GM19238 (cell line): Measurements from ENCODE around the gene PC.
"Not testable (repeated sequence)": the region's sequence is repeated elsewhere in the genome, so short reads cannot be mapped to it uniquely, and the experiment has no call there.

ENCODE experiments used
- DNase-seq: peaks from one replicate; pipeline ENCODE4 v3.0.0; 2011; ENCODE audit warnings: low spot score; ENCODE audit not compliant: insufficient read length

The PC gene, protein sequence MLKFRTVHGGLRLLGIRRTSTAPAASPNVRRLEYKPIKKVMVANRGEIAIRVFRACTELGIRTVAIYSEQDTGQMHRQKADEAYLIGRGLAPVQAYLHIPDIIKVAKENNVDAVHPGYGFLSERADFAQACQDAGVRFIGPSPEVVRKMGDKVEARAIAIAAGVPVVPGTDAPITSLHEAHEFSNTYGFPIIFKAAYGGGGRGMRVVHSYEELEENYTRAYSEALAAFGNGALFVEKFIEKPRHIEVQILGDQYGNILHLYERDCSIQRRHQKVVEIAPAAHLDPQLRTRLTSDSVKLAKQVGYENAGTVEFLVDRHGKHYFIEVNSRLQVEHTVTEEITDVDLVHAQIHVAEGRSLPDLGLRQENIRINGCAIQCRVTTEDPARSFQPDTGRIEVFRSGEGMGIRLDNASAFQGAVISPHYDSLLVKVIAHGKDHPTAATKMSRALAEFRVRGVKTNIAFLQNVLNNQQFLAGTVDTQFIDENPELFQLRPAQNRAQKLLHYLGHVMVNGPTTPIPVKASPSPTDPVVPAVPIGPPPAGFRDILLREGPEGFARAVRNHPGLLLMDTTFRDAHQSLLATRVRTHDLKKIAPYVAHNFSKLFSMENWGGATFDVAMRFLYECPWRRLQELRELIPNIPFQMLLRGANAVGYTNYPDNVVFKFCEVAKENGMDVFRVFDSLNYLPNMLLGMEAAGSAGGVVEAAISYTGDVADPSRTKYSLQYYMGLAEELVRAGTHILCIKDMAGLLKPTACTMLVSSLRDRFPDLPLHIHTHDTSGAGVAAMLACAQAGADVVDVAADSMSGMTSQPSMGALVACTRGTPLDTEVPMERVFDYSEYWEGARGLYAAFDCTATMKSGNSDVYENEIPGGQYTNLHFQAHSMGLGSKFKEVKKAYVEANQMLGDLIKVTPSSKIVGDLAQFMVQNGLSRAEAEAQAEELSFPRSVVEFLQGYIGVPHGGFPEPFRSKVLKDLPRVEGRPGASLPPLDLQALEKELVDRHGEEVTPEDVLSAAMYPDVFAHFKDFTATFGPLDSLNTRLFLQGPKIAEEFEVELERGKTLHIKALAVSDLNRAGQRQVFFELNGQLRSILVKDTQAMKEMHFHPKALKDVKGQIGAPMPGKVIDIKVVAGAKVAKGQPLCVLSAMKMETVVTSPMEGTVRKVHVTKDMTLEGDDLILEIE

DNA sequence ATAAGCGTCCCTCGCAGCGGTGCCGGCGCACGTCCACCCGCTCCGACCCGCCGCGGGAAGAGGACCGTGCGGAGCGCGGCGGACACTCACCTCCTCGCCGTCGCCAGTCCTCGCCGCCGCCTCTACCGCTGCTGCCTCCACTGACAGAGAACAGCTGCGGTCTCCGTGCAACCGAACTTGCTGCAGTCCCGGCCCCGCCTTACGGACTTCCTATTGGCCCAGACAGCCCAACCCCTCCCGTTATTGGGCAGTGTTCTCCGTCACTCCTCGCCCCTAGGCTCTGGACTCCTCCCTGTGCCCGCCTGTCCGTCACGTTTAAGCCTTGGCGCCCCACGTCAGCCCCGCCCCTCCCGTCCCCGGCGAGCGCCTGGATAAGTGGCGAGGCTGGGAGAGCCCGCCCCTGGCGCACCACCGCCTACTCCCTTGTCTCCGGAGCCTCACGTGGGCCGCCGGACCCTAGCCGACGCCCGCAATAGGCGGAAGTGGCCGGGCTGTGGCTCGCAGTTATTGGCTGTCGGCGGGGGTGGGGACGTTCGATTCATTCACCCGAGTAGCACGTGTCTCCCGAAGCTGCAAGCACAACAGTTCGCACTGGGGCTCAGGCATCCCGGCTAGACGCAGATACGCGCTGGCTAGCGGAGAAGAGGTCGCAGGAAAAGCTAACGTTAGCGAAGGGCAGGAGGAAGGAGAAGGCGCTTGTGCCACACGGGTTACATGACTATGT lies at the start of gene PC:
TSS of gene PC (minus strand) at position 152 of the 724 bp plus-strand sequence. CDS start 86,224 bp downstream, outside the sequence.
- peak; percentile 95 for DNase-seq

DNA sequence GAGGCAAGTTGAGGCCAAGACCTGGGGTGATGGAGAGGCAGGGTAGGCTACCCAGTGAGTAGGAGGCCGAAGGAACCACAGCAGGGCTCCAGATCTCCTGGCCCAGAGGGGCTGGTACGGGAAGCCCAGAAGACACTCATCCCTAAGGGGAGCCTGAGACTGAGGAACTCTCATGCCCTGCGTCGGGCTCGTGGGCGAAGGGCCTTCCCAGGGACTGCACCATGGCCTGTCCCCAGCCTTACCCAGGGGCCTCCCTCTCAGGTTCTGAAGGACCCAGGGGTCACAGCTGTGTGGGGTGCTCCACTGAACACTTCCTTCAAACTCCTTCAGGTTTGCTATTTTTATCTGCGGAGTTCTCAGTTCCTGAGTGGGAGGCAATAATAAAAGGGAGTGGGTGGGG lies 48.9 kb upstream of the PC start:
- no peak for DNase-seq

GRCh38 chr11:67006029-67006884 lies 48.1 kb upstream of the PC start:
- no peak for DNase-seq

DNA sequence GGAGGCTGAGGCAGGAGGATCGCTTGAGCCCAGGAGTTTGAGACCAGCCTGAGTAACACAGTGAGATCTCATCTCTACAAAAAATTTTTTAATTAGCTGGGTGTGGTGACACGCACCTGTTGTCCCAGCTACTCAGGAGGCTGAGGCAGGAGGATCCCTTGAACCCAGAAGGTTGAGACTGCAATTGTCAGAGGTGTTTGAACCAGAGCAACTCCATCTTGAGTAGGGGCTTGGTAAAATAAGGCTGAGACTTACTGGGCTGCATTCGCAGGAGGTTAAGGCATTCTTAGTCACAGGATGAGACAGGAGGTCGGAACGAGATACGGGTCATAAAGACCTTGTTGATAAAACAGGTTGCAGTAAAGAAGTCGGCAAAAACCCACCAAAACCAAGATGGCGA lies 47.0 kb upstream of the PC start:
- DNase-seq = not testable (repeated sequence)

DNA sequence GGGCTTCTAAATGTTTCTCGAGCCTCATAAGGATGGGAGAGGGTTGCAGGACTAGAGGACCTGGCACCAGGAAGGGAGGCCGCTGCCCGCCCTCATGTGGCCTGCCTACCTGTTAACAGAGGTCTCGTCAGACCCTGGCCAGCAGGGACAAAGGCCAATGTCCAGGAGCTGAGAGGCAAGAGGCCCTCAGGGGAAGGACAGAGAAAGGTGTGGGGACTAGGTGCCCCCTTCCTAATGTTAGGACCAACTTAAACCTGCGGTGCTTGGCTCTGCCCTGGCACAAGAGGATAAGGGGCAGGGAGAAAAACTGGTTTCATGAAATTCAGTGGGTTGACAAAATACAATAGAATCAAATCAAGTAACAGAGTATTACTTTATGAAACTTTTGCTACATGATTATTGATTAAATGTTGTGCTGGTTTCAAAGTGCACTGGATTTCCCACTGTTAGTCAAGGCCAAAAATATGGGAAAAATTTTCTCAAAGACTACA lies 44.8 kb upstream of the PC start:
- no peak for DNase-seq

- no peak for DNase-seq
Observed at GRCh38 chr11:67002297-67002913, 44.2 kb upstream of the PC start.

- no peak for DNase-seq
Observed at GRCh38 chr11:67001332-67001731, 43.1 kb upstream of the PC start.

DNA sequence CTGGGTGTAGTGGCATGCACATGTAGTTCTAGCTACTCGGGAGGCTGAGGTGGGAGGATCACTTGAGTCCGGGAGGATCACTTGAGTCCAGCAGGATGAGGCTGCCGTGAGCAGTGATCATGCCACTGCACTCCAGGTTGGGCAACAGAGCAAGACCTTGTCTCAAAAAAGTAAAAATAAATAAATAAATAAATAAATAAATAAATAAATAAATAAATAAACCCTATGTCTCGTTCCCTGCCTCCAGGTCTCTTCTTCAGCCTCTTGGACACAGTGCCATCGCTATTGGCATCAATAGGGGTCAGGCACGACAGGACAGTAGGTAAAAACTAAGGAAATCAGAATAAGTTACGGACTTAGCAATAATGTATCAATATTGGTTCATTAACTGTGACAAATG lies 41.4 kb upstream of the PC start:
- no peak for DNase-seq

- DNase-seq = no peak
Observed at GRCh38 chr11:66996609-66997273, 38.6 kb upstream of the PC start.

DNA sequence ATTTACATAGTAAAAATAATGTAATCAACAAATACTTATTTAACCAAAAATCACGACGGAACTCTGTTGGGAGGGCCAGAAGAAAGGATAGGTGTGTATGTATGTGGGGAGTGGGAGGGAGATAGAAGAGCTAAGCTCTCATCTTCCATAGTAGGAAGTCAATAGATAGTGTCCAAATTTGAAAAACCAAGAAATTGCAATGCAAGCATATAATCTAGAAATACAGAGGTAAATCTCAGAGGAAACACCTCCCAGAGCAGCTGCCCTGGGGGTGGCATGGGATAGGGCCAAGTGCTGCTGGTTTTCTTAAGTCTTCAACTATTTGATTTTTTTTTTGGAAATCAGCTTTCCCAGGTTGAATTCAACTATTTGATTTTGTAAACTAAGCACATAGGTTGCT lies 33.9 kb upstream of the PC start:
- no peak for DNase-seq

DNA sequence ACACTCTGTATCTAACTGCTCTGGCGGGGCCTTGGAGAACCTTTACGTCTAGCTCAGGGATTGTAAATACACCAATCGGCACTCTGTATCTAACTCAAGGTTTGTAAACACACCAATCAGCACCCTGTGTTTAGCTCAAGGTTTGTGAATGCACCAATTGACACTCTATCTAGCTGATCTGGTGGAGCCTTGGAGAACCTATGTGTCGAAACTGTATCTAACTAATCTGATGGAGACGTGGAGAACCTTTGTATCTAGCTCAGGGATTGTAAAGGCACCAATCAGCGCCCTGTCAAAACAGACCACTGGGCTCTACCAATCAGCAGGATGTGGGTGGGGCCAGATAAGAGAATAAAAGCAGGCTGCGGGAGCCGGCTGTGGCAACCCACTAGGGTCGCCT lies 31.2 kb upstream of the PC start:
- not testable (repeated sequence) for DNase-seq

- DNase-seq = not testable (repeated sequence)
Observed at GRCh38 chr11:66988741-66989140, 30.6 kb upstream of the PC start.

GRCh38 chr11:66987924-66988637 lies 29.9 kb upstream of the PC start:
- no peak for DNase-seq

GRCh38 chr11:66987158-66987620 lies 29.0 kb upstream of the PC start:
- no peak for DNase-seq

DNA sequence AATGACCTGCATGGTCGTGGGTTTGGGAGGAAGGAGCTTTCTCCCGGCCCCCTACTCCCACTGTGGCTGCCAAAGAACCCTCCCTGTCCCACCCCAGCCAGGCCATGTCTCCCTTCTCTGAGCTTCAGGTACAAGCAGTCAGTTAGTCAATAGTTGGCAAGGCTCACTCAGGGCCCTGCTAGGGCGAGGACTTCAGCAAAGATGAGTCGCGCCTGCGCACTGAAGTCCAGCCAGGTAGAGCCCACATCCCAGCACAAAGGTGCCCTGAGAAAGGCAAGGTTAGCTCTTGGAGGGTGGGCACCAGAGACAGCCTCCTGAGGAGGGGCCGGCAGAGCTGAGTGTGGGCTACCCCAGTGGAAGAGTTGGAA lies 28.0 kb upstream of the PC start:
- DNase-seq = no peak

- DNase-seq = no peak
Observed at GRCh38 chr11:66985508-66986177, 27.5 kb upstream of the PC start.

DNA sequence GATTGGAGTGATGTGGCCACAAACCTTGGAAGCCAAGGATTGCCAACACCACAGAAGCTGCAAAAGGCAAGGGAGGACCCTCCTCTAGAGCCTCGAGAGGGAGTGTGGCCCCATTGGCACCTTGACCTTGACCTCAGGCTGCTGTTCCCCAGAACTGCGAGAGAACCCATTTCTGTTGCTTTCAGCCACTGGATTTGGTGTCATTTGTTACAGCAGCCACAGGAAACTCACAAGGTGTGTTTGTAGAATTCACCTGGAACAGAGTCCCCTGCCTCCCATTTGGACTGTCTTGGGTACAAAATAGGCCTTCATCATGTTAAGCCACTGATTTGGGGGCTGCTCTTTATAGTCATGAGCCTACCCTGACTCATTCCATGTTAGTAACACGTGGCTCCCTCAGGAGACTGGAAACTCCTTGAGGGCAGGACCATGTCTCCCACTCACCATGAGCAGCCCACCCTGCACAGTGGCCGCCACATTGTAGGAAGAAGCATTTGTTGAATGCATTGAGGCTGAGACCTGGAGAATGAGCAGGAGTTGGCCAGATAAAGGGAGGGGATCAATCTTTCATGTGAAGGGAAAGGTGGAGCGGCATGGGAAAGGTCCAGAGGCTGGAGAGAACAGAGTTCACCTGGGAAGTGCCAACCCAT lies 25.2 kb upstream of the PC start:
- no peak for DNase-seq
